Activated CD4-positive, CD25-positive, alpha-beta regulatory T cell treated with anti-CD3 and anti-CD28 coated beads, Interleukin-2, amount 50 U/mL, for 24 hours (primary cell): ENCODE data around the gene RUFY2.
"Not testable (repeated sequence)": the region's sequence is repeated elsewhere in the genome, so short reads cannot be mapped to it uniquely, and the experiment has no call there.

ENCODE experiments used
- ATAC-seq, 2 donors: fragments of 150-1000 bp; cut with Tn5 transposase; one replicate each; pipeline ENCODE4 v1.10.0; 2021; ENCODE audit warnings: mild to moderate bottlenecking in 1 of 2, moderate library complexity in 1 of 2

Gene RUFY2

GRCh38 chr10:68318331-68319059, 88.6 kb downstream of the RUFY2 start:
- ATAC-seq: no peak

- ATAC-seq: no peak
Observed at GRCh38 chr10:68315582-68315981, 91.5 kb downstream of the RUFY2 start.

- not testable (repeated sequence) for ATAC-seq
Observed at GRCh38 chr10:68314930-68315329, 92.1 kb downstream of the RUFY2 start.

GRCh38 chr10:68310531-68310930, 96.5 kb downstream of the RUFY2 start:
- ATAC-seq: no peak

GRCh38 chr10:68305854-68306253, 101.2 kb downstream of the RUFY2 start:
- ATAC-seq: no peak

- ATAC-seq: no peak
Observed at GRCh38 chr10:68303849-68304412, 103.1 kb downstream of the RUFY2 start.

- ATAC-seq: no peak
Observed at GRCh38 chr10:68302871-68303270, 104.2 kb downstream of the RUFY2 start.

- no peak for ATAC-seq
Observed at GRCh38 chr10:68302503-68302823, 104.6 kb downstream of the RUFY2 start.

- peak in 1 of 2 donors; percentile 30 for ATAC-seq
Observed at GRCh38 chr10:68301790-68302502, 105.1 kb downstream of the RUFY2 start.

GRCh38 chr10:68301301-68301700, 105.8 kb downstream of the RUFY2 start:
- ATAC-seq: no peak

GRCh38 chr10:68296843-68297663, 110.0 kb downstream of the RUFY2 start:
- no peak for ATAC-seq
